HCT116 (cell line): ENCODE results near the gene TMEM80. TPM values are rescaled to one million over a fixed set of nuclear protein-coding genes. Genes with fewer than 3 reads are reported as not detected.

Experiments
- ATAC-seq: fragments of 200-7000 bp; cut with Tn5 transposase; 2 replicates; pipeline ENCODE4 v1.9.1; 2020; ENCODE audit warnings: mild to moderate bottlenecking, moderate library complexity
- BruUV-seq: library from RNA; stranded (reverse); fragments of 400-500 nt; replicated peaks from 2 replicates; lab custom pipeline; 2021; lab: Mats Ljungman, UMichigan
- CTCF ChIA-PET: fragments of 300-600 bp; sonication (Branson Sonifier 250); formaldehyde crosslinking; loops from one replicate; lab custom pipeline; 2021; ENCODE audit warnings: antibody characterized with exemption; lab: Charles Lee
- POLR2A ChIA-PET: fragments of 300-600, 350-600 bp; sonication (Branson Sonifier 250); formaldehyde crosslinking; loops from one replicate; lab custom pipeline; 2021; ENCODE audit warnings: antibody characterized with exemption; lab: Charles Lee
- RAD21 ChIA-PET, 2 experiments: fragments of 300-600 bp; sonication (Branson Sonifier 250); formaldehyde crosslinking; loops; one replicate each; lab custom pipeline; 2023; ENCODE audit warnings: low total read pairs in 2 of 2; ENCODE audit not compliant: uncharacterized antibody in 2 of 2, unreplicated experiment in 2 of 2, low non-redundant PET in 1 of 2; lab: Charles Lee
- DNase-seq: peaks from one replicate; pipeline ENCODE4 v3.0.0-alpha.2; 2010; ENCODE audit warnings: low read depth, low spot score
- H2AFZ ChIP-seq: fragments of 200-600 bp; shearing (Covaris generic), sonication (generic); 2 replicates; pipeline ENCODE4 v1.6.1; 2017; ENCODE audit warnings: low read depth, mixed run types, mixed read lengths, antibody characterized with exemption, low read length; ENCODE audit not compliant: poor library complexity, severe bottlenecking
- H3K27ac ChIP-seq: 2 replicates; pipeline ENCODE4 v1.5.1; 2012; ENCODE audit warnings: low read depth, low read length
- H3K27me3 ChIP-seq: fragments of 200-600 bp; sonication (generic); 2 replicates; pipeline ENCODE4 v1.6.1; 2016; ENCODE audit warnings: mixed run types, low read length, mixed read lengths; ENCODE audit not compliant: insufficient read depth
- H3K36me3 ChIP-seq, 2 experiments: fragments of 200-500 bp in 1 of 2; fragments of 200-600 bp in 1 of 2; sonication (Bioruptor generic) in 1 of 2; sonication (generic) in 1 of 2; 2 replicates each; pipeline versions ENCODE4 v1.5.1 to v1.6.1; 2014 to 2016; ENCODE audit warnings: low read length in 2 of 2, inconsistent platforms in 1 of 2, mixed read lengths in 1 of 2, mixed run types in 1 of 2; ENCODE audit not compliant: insufficient read depth in 2 of 2, control insufficient read depth in 1 of 2
- H3K4me1 ChIP-seq, 2 experiments: fragments of 200-600 bp in 1 of 2; sonication (generic) in 1 of 2; 2 replicates each; pipeline versions ENCODE4 v1.5.1 to v1.6.1; 2012 to 2017; ENCODE audit warnings: low read length in 2 of 2, inconsistent platforms in 1 of 2, mild to moderate bottlenecking in 1 of 2, mixed read lengths in 1 of 2, mixed run types in 1 of 2, moderate library complexity in 1 of 2; ENCODE audit not compliant: insufficient read depth in 2 of 2, control insufficient read depth in 1 of 2
- H3K4me2 ChIP-seq: fragments of 200-600 bp; sonication (generic); 2 replicates; pipeline ENCODE4 v1.6.1; 2017; ENCODE audit warnings: mixed run types, low read length, mixed read lengths
- H3K4me3 ChIP-seq, 2 experiments: fragments of 200-600 bp in 1 of 2; sonication (generic) in 1 of 2; replicated peaks in 1 of 2; 2 replicates each; pipeline ENCODE4 v1.5.1; 2011 to 2016; ENCODE audit warnings: low read length in 2 of 2, control low read depth in 1 of 2, low read depth in 1 of 2, mild to moderate bottlenecking in 1 of 2, mixed read lengths in 1 of 2, mixed run types in 1 of 2
- H3K79me2 ChIP-seq: fragments of 200-600 bp; sonication (generic); 2 replicates; pipeline ENCODE4 v1.6.1; 2017; ENCODE audit warnings: mild to moderate bottlenecking, mixed run types, low read length, moderate library complexity, mixed read lengths; ENCODE audit not compliant: insufficient read depth
- H3K9ac ChIP-seq: fragments of 200-600 bp; sonication (generic); 2 replicates; pipeline ENCODE4 v1.6.1; 2016; ENCODE audit warnings: low read length, mixed read lengths
- H3K9me2 ChIP-seq: fragments of 200-600 bp; sonication (generic), shearing (Covaris generic); 2 replicates; pipeline ENCODE4 v1.6.1; 2017; ENCODE audit warnings: mixed run types, mild to moderate bottlenecking, moderate library complexity; ENCODE audit not compliant: insufficient read depth
- H3K9me3 ChIP-seq, 2 experiments: fragments of 200-500 bp in 1 of 2; fragments of 200-600 bp in 1 of 2; sonication (Bioruptor generic) in 1 of 2; sonication (generic) in 1 of 2; 2 replicates each; pipeline ENCODE4 v1.6.1; 2014 to 2017; ENCODE audit warnings: low read length in 2 of 2, mixed read lengths in 2 of 2, inconsistent platforms in 1 of 2, low read depth in 1 of 2, mild to moderate bottlenecking in 1 of 2, mixed run types in 1 of 2, moderate library complexity in 1 of 2; ENCODE audit not compliant: control insufficient read depth in 1 of 2, insufficient read depth in 1 of 2
- H4K20me1 ChIP-seq: fragments of 200-600 bp; sonication (generic), shearing (Covaris generic); 2 replicates; pipeline ENCODE4 v1.6.1; 2017; ENCODE audit warnings: mixed run types, mild to moderate bottlenecking, moderate library complexity; ENCODE audit not compliant: insufficient read depth
- CTCF ChIP-seq, 3 experiments: fragments of 200-600 bp in 1 of 3; sonication (generic) in 1 of 3; IDR thresholded peaks in 2 of 3; conservative IDR thresholded peaks in 1 of 3; 2 replicates each; pipeline ENCODE4 v1.5.1; 2012 to 2017; ENCODE audit warnings: low read depth in 2 of 3, low read length in 2 of 3, antibody characterized with exemption in 1 of 3, borderline replicate concordance in 1 of 3, control low read depth in 1 of 3, mild to moderate bottlenecking in 1 of 3, mixed read lengths in 1 of 3, mixed run types in 1 of 3, moderate library complexity in 1 of 3; ENCODE audit not compliant: insufficient read depth in 1 of 3
- EGR1 ChIP-seq: IDR thresholded peaks from 2 replicates; pipeline ENCODE4 v1.6.1; 2012; ENCODE audit warnings: low read depth
- EZH2phosphoT487 ChIP-seq: fragments of 200-600 bp; IDR thresholded peaks from 2 replicates; pipeline ENCODE4 v1.6.1; 2018; ENCODE audit warnings: antibody characterized with exemption, borderline replicate concordance
- SP1 ChIP-seq: IDR thresholded peaks from 2 replicates; pipeline ENCODE4 v1.6.1; 2012; ENCODE audit warnings: low read depth
- intact Hi-C: fragments of 100-400 bp; cut with micrococcal nuclease; formaldehyde crosslinking; loops from 2 replicates; pipeline ENCODE4 v1.10.0; 2022
- total RNA-seq: library from RNA; stranded (reverse); gene quantifications from one replicate; pipeline ENCODE4 v1.2.1, GENCODE V29; 2021; ENCODE audit not compliant: unreplicated experiment
- TF ChIP-seq, protein P1 (sequence below): IDR thresholded peaks from 2 replicates; pipeline ENCODE4 v1.6.1; 2011; ENCODE audit warnings: mild to moderate bottlenecking, low read length, moderate library complexity; ENCODE audit not compliant: insufficient replicate concordance; ENCODE audit errors: extremely low read depth
- TF ChIP-seq, protein P2 (sequence below): IDR thresholded peaks from 2 replicates; pipeline ENCODE4 v1.6.1; 2012

TMEM80 gene
- total RNA-seq, 1 experiment from 2014 or later: 18.4 TPM

DNA sequence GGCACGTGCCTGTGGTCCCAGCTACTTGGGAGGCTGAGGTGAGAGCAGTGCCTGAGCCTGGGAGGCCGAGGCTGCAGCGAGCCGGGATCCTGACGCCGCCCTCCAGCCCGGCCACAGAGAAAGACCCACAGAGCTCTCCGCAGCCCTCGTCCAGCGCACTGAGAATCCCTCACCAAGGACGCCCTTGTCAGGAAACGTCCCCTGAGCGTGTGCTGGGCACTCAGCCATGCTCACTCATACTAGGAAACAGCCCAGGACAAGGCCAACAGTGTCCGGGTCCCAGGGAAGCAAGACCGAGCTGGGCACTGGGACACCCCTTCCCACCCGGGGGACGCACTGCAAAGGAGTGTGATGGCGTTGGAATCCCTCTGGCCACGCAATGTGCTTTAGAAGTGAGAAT is 15.1 kb upstream of the TMEM80 start:
- ATAC-seq: no peak
- TF ChIP-seq EGR1 (no peak), SP1 (no peak), CTCF (IDR thresholded peaks at IDR 0.05 in 2 of 3, conservative IDR thresholded peaks at IDR 0.05 in 1 of 3; ENCODE audit: borderline replicate concordance in 1 of 3, insufficient read depth in 1 of 3, low read depth in 2 of 3, low read length in 2 of 3) (no peak)
- TF ChIP-seq, all 23 proteins: peak for 0
- Histone ChIP-seq H3K4me1 (no peaks in the 10 kb centered on the region), H3K79me2 (no peaks in the 10 kb centered on the region), H3K9ac (no peak overlapping the region), H3K9me3 (no peaks in the 10 kb centered on the region), H2AFZ (no peak overlapping the region), H3K9me2 (no peaks in the 10 kb centered on the region), H3K27me3 (no peaks in the 10 kb centered on the region), H3K4me3 (no peak overlapping the region), H4K20me1 (no peaks in the 10 kb centered on the region), H3K27ac (no peak overlapping the region), H3K36me3 (peaks cover 6 to 22% of the 10 kb centered on the region in 2 experiments), H3K4me2 (no peak overlapping the region)
- POLR2A ChIA-PET: no interaction called here
- intact Hi-C loops: no loop called here
- no TSS peak for BruUV-seq
- CTCF ChIA-PET: no interaction called here
- RAD21 ChIA-PET: no interaction called here
- DNase-seq: no peak

DNA sequence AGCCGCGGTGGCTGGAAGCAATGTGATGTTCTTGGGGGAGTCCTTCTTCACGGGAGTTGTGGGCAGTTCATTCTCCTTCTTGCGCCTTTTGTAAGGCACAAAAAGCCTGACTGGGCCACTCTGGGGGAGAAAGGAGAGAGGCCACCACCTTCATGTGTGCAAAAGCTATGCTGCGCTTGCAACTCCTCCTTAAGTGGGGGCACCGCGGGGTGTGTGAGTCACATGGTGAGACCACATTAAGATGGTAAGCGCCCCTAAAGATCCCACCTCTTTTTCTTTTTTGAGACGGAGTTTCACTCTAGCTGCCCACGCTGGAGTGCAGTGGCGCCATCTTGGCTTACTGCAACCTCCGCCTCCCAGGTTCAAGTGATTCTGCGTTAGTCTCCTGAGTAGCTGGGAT is 14.6 kb upstream of the TMEM80 start:
- Histone ChIP-seq H3K79me2 (no peaks in the 10 kb centered on the region), H3K27me3 (no peaks in the 10 kb centered on the region), H3K27ac (no peak overlapping the region), H3K9me2 (no peaks in the 10 kb centered on the region), H3K9me3 (no peaks in the 10 kb centered on the region), H3K36me3 (peaks cover 6 to 22% of the 10 kb centered on the region in 2 experiments), H3K4me3 (no peak overlapping the region), H3K9ac (no peak overlapping the region), H2AFZ (no peak overlapping the region), H4K20me1 (no peaks in the 10 kb centered on the region), H3K4me1 (no peaks in the 10 kb centered on the region), H3K4me2 (no peak overlapping the region)
- no TSS peak for BruUV-seq
- DNase-seq (no peak), ATAC-seq (no peak)
- TF ChIP-seq EZH2phosphoT487: no peak
- TF ChIP-seq, protein P1, sequence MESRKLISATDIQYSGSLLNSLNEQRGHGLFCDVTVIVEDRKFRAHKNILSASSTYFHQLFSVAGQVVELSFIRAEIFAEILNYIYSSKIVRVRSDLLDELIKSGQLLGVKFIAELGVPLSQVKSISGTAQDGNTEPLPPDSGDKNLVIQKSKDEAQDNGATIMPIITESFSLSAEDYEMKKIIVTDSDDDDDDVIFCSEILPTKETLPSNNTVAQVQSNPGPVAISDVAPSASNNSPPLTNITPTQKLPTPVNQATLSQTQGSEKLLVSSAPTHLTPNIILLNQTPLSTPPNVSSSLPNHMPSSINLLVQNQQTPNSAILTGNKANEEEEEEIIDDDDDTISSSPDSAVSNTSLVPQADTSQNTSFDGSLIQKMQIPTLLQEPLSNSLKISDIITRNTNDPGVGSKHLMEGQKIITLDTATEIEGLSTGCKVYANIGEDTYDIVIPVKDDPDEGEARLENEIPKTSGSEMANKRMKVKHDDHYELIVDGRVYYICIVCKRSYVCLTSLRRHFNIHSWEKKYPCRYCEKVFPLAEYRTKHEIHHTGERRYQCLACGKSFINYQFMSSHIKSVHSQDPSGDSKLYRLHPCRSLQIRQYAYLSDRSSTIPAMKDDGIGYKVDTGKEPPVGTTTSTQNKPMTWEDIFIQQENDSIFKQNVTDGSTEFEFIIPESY: no peak
- TF ChIP-seq, protein P2, sequence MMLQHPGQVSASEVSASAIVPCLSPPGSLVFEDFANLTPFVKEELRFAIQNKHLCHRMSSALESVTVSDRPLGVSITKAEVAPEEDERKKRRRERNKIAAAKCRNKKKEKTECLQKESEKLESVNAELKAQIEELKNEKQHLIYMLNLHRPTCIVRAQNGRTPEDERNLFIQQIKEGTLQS: no peak
- no peak for TF ChIP-seq CTCF (IDR thresholded peaks at IDR 0.05 in 2 of 3, conservative IDR thresholded peaks at IDR 0.05 in 1 of 3; ENCODE audit: borderline replicate concordance in 1 of 3, insufficient read depth in 1 of 3, low read depth in 2 of 3, low read length in 2 of 3)
- ChIA-PET RAD21 (no interaction called here), POLR2A (no interaction called here), CTCF (no interaction called here)
- intact Hi-C loops: no loop called here
